Gastrocnemius medialis (tissue), 4 donors: Measurements from ENCODE around the gene ZMYM2. TPM values are rescaled to one million over a fixed set of nuclear protein-coding genes. Genes with fewer than 3 reads are reported as not detected.
A peak's percentile ranks its signal among the peaks of the same experiment; 100 is the strongest.

Experiments
- ATAC-seq, 2 donors: fragments of 150-250 bp; one replicate each; pipeline ENCODE4 v1.9.1; 2016
- DNase-seq, 2 donors: peaks; one replicate each; pipeline ENCODE4 v3.0.0-alpha.2; 2019
- H3K27ac ChIP-seq, 4 donors: fragments of 200-600 bp; sonication (generic); 1 replicate in 1 of 4; 2 replicates in 3 of 4; pipeline ENCODE4 v1.5.1; 2016 to 2018; ENCODE audit warnings: mild to moderate bottlenecking in 2 of 4, moderate library complexity in 1 of 4
- H3K27me3 ChIP-seq, 3 donors: fragments of 200-600 bp; sonication (generic) in 2 of 3; 1 replicate in 1 of 3; 2 replicates in 2 of 3; pipeline versions ENCODE4 v1.5.1 to v1.6.0; 2016 to 2019; ENCODE audit warnings: mild to moderate bottlenecking in 1 of 3, moderate library complexity in 1 of 3
- H3K36me3 ChIP-seq, 2 donors: fragments of 200-600 bp; sonication (generic) in 1 of 2; one replicate each; pipeline ENCODE4 v1.5.1; 2017 to 2018
- H3K4me1 ChIP-seq, 2 donors: fragments of 200-600 bp; sonication (generic) in 1 of 2; one replicate each; pipeline ENCODE4 v1.5.1; 2016 to 2017; ENCODE audit warnings: mild to moderate bottlenecking in 2 of 2
- H3K4me3 ChIP-seq, 4 donors: fragments of 200-600 bp; sonication (generic) in 3 of 4; 1 replicate in 1 of 4; 2 replicates in 3 of 4; pipeline ENCODE4 v1.5.1; 2016 to 2019; ENCODE audit warnings: mild to moderate bottlenecking in 2 of 4
- H3K9me3 ChIP-seq, 3 donors: fragments of 200-600 bp; sonication (generic) in 2 of 3; 1 replicate in 1 of 3; 2 replicates in 2 of 3; pipeline ENCODE4 v1.5.1; 2016 to 2019
- POLR2A ChIP-seq, 2 donors: fragments of 450-650 bp; IDR thresholded peaks; one replicate each; pipeline ENCODE4 v1.6.1; 2017; ENCODE audit warnings: antibody characterized with exemption in 2 of 2, mild to moderate bottlenecking in 2 of 2, moderate library complexity in 2 of 2
- in situ Hi-C, 4 donors: fragments of 200-750 bp; cut with MboI; loops; one replicate each; pipeline versions ENCODE4 v1.15.0 to v1.8.0; 2017; ENCODE audit warnings: low sequenced_read_pairs in 4 of 4
- intact Hi-C: fragments of 100-400 bp; cut with DNase I; formaldehyde crosslinking; loops from one replicate; pipeline ENCODE4 v1.15.1; 2023; ENCODE audit warnings: low total_unique reads
- total RNA-seq, 4 donors: library from RNA; depleted of rRNA; stranded (reverse); fragments of >200 nt; gene quantifications; one replicate each; pipeline versions ENCODE4 v1.1.0 to v1.2.3, GENCODE V29; 2016
- TF ChIP-seq, protein P1 (sequence below), 5 experiments: fragments of 450-650 bp in 3 of 5; fragments of 200-600 bp in 2 of 5; sonication (generic) in 2 of 5; IDR thresholded peaks in 4 of 5; conservative IDR thresholded peaks in 1 of 5; 1 replicate in 4 of 5; 2 replicates in 1 of 5; pipeline ENCODE4 v1.5.1; 2016 to 2019; ENCODE audit warnings: antibody characterized with exemption in 5 of 5, mild to moderate bottlenecking in 3 of 5, moderate library complexity in 3 of 5

ZMYM2 gene
- total RNA-seq, 4 donors from 2014 or later: 35.3 to 58.4 (median 47.1) TPM

DNA sequence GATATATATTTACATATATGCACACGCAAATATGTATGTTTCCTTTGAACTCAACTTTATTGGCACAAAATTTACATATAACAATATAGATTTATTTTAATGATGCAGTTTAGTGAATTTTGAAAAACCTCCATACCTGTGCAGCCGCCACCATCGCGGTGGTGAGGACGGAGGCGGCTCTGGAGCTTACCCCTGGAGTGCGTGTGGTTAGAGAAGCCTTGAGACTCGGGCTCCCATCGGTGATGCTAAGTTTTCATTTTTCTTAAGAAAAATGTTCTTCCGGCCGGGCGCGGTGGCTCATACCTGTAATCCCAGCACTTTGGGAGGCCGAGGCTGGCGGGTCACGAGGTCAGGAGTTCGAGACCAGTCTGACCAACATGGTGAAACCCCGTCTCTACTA, 170.5 kb downstream of the ZMYM2 start:
- no peak for TF ChIP-seq POLR2A (IDR thresholded peaks at IDR 0.05)
- TF ChIP-seq, protein P1, sequence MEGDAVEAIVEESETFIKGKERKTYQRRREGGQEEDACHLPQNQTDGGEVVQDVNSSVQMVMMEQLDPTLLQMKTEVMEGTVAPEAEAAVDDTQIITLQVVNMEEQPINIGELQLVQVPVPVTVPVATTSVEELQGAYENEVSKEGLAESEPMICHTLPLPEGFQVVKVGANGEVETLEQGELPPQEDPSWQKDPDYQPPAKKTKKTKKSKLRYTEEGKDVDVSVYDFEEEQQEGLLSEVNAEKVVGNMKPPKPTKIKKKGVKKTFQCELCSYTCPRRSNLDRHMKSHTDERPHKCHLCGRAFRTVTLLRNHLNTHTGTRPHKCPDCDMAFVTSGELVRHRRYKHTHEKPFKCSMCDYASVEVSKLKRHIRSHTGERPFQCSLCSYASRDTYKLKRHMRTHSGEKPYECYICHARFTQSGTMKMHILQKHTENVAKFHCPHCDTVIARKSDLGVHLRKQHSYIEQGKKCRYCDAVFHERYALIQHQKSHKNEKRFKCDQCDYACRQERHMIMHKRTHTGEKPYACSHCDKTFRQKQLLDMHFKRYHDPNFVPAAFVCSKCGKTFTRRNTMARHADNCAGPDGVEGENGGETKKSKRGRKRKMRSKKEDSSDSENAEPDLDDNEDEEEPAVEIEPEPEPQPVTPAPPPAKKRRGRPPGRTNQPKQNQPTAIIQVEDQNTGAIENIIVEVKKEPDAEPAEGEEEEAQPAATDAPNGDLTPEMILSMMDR (IDR thresholded peaks at IDR 0.05 in 4 of 5, conservative IDR thresholded peaks at IDR 0.05 in 1 of 5): no peak
- intact Hi-C loops (loop anchor here (5.0 kb wide), 1 partner anchor 47 kb away; no protein-coding TSS in a partner anchor), in situ Hi-C loops (no loop called here)
- H3K27me3 ChIP-seq: no peaks in the 10 kb centered on the region
- DNase-seq (no peak), ATAC-seq (no peak)
- no peaks in the 10 kb centered on the region for H3K9me3 ChIP-seq
- peaks cover 15 to 16% of the 10 kb centered on the region in 2 donors for H3K4me1 ChIP-seq
- no peak overlapping the region for H3K27ac ChIP-seq
- no peaks in the 10 kb centered on the region for H3K36me3 ChIP-seq
- H3K4me3 ChIP-seq: peak overlapping the region in 2 of 4 donors; percentile 65 to 66

DNA sequence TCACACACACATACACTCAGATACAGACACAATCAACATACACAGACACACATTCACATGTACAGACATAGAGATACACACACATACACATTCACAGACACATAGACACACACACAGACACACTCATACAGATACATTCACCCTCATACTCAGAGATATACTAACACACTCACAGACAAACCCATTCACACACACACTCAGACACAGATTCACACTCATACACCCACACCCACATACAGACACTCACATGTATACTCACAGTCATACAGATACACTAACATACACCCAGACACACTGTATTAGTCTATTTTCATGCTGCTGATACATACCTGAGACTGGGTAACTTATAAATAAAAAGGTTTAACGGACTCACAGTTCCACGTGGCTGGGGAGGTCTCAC, 171.5 kb downstream of the ZMYM2 start:
- H3K27me3 ChIP-seq: peaks cover 0 to 4% (median 0%) of the 10 kb centered on the region in 3 donors
- TF ChIP-seq, protein P1 (IDR thresholded peaks at IDR 0.05 in 4 of 5, conservative IDR thresholded peaks at IDR 0.05 in 1 of 5): no peak
- no peak for TF ChIP-seq POLR2A (IDR thresholded peaks at IDR 0.05)
- no peak overlapping the region for H3K27ac ChIP-seq
- ATAC-seq (no peak), DNase-seq (no peak)
- intact Hi-C loops (loop anchor here (2.0 kb wide), 1 partner anchor 33 kb away; no protein-coding TSS in a partner anchor), in situ Hi-C loops (no loop called here)
- no peak overlapping the region for H3K4me3 ChIP-seq
- no peaks in the 10 kb centered on the region for H3K36me3 ChIP-seq
- H3K9me3 ChIP-seq: no peaks in the 10 kb centered on the region
- peaks cover 15 to 16% of the 10 kb centered on the region in 2 donors for H3K4me1 ChIP-seq

DNA sequence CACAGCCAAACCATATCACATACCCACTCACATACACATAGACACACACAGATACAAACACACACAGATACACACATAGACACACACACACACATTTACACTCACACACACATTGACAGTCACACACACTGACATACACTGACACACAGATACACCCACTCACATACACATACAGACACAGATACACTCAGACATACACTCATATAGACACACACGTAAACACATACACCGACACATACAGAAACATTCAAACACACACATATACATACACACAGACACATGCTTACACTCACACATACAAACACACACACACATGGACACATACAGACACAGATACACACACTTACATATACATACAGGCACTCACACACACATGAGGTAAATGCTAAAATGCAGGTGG, 172.1 kb downstream of the ZMYM2 start:
- Histone ChIP-seq H3K27me3 (peaks cover 0 to 8% (median 0%) of the 10 kb centered on the region in 3 donors), H3K36me3 (no peaks in the 10 kb centered on the region), H3K4me1 (peaks cover 11 to 15% of the 10 kb centered on the region in 2 donors), H3K27ac (no peak overlapping the region), H3K9me3 (no peaks in the 10 kb centered on the region), H3K4me3 (no peak overlapping the region)
- ATAC-seq: no peak
- intact Hi-C loops: loop anchor here (2.0 kb wide), 1 partner anchor 32 kb away; no protein-coding TSS in a partner anchor
- DNase-seq: no peak
- in situ Hi-C loops: no loop called here
- no peak for TF ChIP-seq POLR2A (IDR thresholded peaks at IDR 0.05)
- TF ChIP-seq, protein P1 (IDR thresholded peaks at IDR 0.05 in 4 of 5, conservative IDR thresholded peaks at IDR 0.05 in 1 of 5): no peak

DNA sequence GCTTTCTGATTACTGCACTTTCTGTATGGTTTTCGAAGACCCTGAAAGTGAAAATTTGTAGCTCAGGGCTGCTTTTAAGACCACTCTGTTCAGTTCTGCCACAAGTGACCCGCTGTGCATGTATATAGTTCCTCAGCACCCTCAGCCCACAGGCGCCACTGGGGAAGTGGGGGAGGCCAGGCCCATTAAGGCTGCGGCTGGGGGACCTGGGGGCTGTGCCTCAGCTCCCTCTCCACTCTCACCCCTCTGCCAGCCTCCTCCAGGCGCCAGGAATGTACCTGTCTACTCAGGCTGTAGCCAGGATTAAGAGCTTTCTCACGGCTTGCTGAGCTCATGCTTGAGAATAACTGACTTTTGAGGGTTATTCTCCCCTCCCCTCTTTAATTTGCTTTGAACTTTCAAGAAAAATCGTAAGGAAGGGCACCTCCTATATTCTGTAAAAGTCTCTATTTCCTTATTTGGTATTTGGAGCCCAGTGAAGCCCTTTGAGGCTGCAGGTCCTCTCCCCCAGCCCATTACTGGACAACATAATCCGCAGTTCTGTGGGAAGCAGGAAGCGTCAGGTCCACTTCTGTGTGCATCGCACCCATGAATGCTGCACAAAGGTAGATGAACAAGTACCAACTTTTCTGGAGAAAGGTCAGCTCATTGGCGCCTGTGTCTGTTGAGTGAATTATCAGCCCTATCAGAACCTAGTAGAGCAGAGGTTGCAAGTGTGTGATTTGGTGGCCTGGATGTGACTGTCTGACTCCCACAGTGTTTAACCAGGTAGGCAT, 172.7 kb downstream of the ZMYM2 start:
- Histone ChIP-seq H3K27ac (no peak overlapping the region), H3K4me1 (peaks cover 10 to 13% of the 10 kb centered on the region in 2 donors), H3K36me3 (no peaks in the 10 kb centered on the region), H3K4me3 (no peak overlapping the region), H3K27me3 (peaks cover 0 to 8% (median 0%) of the 10 kb centered on the region in 3 donors), H3K9me3 (no peaks in the 10 kb centered on the region)
- DNase-seq (no peak), ATAC-seq (no peak)
- intact Hi-C loops (loop anchor here (2.0 kb wide), 1 partner anchor 32 kb away; no protein-coding TSS in a partner anchor), in situ Hi-C loops (no loop called here)
- TF ChIP-seq, protein P1 (IDR thresholded peaks at IDR 0.05 in 4 of 5, conservative IDR thresholded peaks at IDR 0.05 in 1 of 5): no peak
